Measurements from ENCODE around the gene ZBTB34.

DNA sequence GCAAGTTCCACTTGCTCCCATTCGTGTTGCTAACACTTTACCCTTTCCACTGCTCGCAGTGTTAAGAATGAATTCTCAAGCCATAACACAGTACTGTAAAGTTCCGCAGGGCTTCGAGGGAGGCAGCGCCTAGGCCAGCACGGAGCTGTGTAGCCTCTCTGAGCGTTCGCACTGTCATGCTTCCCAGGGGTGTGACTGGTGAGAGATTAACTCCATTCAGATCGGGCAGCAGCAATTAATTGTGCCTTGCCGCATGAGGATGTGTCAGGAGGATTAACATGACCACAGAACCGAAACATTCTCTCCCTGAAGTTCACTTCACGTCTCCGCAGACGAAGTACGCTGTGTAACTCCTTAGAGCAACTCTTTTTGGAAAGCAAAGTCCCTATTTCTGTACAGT lies 23.2 kb downstream of the ZBTB34 start:
- TF ChIP-seq EGR1 (IDR thresholded peaks at IDR 0.05) (no peak), TAF1 (IDR thresholded peaks at IDR 0.05; ENCODE audit: low read depth) (no peak)
- TF ChIP-seq, protein P1, sequence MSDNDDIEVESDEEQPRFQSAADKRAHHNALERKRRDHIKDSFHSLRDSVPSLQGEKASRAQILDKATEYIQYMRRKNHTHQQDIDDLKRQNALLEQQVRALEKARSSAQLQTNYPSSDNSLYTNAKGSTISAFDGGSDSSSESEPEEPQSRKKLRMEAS (IDR thresholded peaks at IDR 0.05) = no peak
